ENCODE measurements around the gene PSMA1.
"Not testable (repeated sequence)": the region's sequence is repeated elsewhere in the genome, so short reads cannot be mapped to it uniquely, and the experiment has no call there.

PSMA1 gene

DNA sequence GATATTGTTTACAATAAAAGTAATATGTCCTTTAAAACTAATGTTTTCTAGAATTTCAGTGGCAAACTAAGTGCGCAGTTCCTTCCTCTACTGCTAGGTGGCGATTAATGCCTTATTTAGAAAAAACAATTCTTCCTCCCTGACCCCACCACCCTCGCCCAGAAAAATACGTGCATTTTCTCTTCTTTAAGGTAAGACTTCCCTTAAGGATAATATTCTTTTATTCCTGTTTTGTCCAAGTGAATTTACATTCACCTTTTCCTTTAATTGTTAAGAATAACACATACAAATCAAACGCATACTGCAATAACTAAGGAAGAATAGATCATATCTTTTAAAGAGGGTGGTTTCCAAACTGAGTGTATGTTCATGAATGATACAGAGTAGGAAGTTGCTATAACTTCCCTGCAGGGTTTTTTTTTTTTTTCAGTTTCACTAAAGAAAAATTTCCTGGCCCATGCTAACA is 17.0 kb upstream of the PSMA1 start:
- Histone ChIP-seq H4K20me1 (ENCODE audit: low read depth, low read length) (no peaks in the 10 kb centered on the region), H3K4me3 (ENCODE audit: insufficient read depth, low read length, poor library complexity, severe bottlenecking) (no peak overlapping the region), H3K27me3 (ENCODE audit: low read length) (no peaks in the 10 kb centered on the region), H2AFZ (ENCODE audit: low read depth, low read length, severe bottlenecking) (peak overlapping the region; percentile 86), H3K27ac (ENCODE audit: low read depth, low read length) (no peak overlapping the region), H3F3A (ENCODE audit: insufficient read depth) (no peaks in the 10 kb centered on the region), H3K4me2 (ENCODE audit: low read depth, low read length, poor library complexity, severe bottlenecking) (peak overlapping the region; percentile 42), H3K9ac (ENCODE audit: low read length) (no peak overlapping the region), H3K9me2 (replicated peaks; ENCODE audit: insufficient read depth, low read length) (no peaks in the 10 kb centered on the region), H3K79me2 (ENCODE audit: insufficient read depth, low read length) (no peaks in the 10 kb centered on the region), H3K36me3 (ENCODE audit: low read length) (no peaks in the 10 kb centered on the region), H3K9me3 (ENCODE audit: insufficient read depth, low read length) (no peaks in the 10 kb centered on the region)
- TF ChIP-seq CTCF (IDR thresholded peaks at IDR 0.05; ENCODE audit: insufficient read depth, low read length, poor library complexity, severe bottlenecking): peak; percentile 96
- no peak for TF ChIP-seq EZH2phosphoT487 (conservative IDR thresholded peaks at IDR 0.05; ENCODE audit: low read length)

DNA sequence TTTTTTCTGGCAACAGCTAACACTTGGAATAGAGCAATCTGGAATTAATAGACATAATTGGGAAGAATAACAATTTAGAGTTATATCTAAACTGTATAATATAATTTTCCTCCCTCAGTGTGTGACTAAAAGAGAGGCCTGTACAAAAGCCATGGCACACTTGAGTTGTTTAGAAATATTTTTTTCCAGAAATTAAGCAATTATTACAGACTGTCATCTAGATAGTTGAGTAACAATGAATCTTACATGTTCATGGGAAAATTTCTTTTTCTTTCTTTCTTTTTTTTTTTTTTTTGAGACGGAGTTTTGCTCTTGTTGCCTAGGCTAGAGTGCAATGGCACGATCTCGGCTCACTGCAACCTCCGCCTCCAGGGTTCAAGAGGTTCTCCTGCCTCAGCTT is 15.0 kb upstream of the PSMA1 start:
- not testable (repeated sequence) for H3K9ac ChIP-seq (ENCODE audit: low read length); H3K4me3 ChIP-seq (ENCODE audit: insufficient read depth, low read length, poor library complexity, severe bottlenecking); H3K9me2 ChIP-seq (replicated peaks; ENCODE audit: insufficient read depth, low read length); H4K20me1 ChIP-seq (ENCODE audit: low read depth, low read length); H3K9me3 ChIP-seq (ENCODE audit: insufficient read depth, low read length); H3K4me2 ChIP-seq (ENCODE audit: low read depth, low read length, poor library complexity, severe bottlenecking); H3K27me3 ChIP-seq (ENCODE audit: low read length); H3K36me3 ChIP-seq (ENCODE audit: low read length); H2AFZ ChIP-seq (ENCODE audit: low read depth, low read length, severe bottlenecking); H3K27ac ChIP-seq (ENCODE audit: low read depth, low read length); H3F3A ChIP-seq (ENCODE audit: insufficient read depth); H3K79me2 ChIP-seq (ENCODE audit: insufficient read depth, low read length)

GRCh38 chr11:14529951-14530350 is 9.8 kb upstream of the PSMA1 start:
- Histone ChIP-seq H3K9me3 (ENCODE audit: insufficient read depth, low read length) (no peaks in the 10 kb centered on the region), H3F3A (ENCODE audit: insufficient read depth) (no peaks in the 10 kb centered on the region), H3K4me3 (ENCODE audit: insufficient read depth, low read length, poor library complexity, severe bottlenecking) (no peak overlapping the region), H3K36me3 (ENCODE audit: low read length) (no peaks in the 10 kb centered on the region), H3K27me3 (ENCODE audit: low read length) (no peaks in the 10 kb centered on the region), H3K4me2 (ENCODE audit: low read depth, low read length, poor library complexity, severe bottlenecking) (no peak overlapping the region), H4K20me1 (ENCODE audit: low read depth, low read length) (no peaks in the 10 kb centered on the region), H3K9me2 (replicated peaks; ENCODE audit: insufficient read depth, low read length) (no peaks in the 10 kb centered on the region), H3K27ac (ENCODE audit: low read depth, low read length) (no peak overlapping the region), H2AFZ (ENCODE audit: low read depth, low read length, severe bottlenecking) (no peak overlapping the region), H3K79me2 (ENCODE audit: insufficient read depth, low read length) (no peaks in the 10 kb centered on the region), H3K9ac (ENCODE audit: low read length) (no peak overlapping the region)
- TF ChIP-seq CTCF (IDR thresholded peaks at IDR 0.05; ENCODE audit: insufficient read depth, low read length, poor library complexity, severe bottlenecking) (no peak), EZH2phosphoT487 (conservative IDR thresholded peaks at IDR 0.05; ENCODE audit: low read length) (no peak)

GRCh38 chr11:14529321-14529720 is 9.1 kb upstream of the PSMA1 start:
- no peak overlapping the region for H3K4me2 ChIP-seq (ENCODE audit: low read depth, low read length, poor library complexity, severe bottlenecking)
- H2AFZ ChIP-seq (ENCODE audit: low read depth, low read length, severe bottlenecking): no peak overlapping the region
- no peak overlapping the region for H3K4me3 ChIP-seq (ENCODE audit: insufficient read depth, low read length, poor library complexity, severe bottlenecking)

More at GRCh38 chr11:14529321-14529720, 9.1 kb upstream of the PSMA1 start:
- Histone ChIP-seq H4K20me1 (ENCODE audit: low read depth, low read length) (no peaks in the 10 kb centered on the region), H3F3A (ENCODE audit: insufficient read depth) (no peaks in the 10 kb centered on the region), H3K9me3 (ENCODE audit: insufficient read depth, low read length) (no peaks in the 10 kb centered on the region), H3K9me2 (replicated peaks; ENCODE audit: insufficient read depth, low read length) (no peaks in the 10 kb centered on the region), H3K9ac (ENCODE audit: low read length) (no peak overlapping the region), H3K36me3 (ENCODE audit: low read length) (no peaks in the 10 kb centered on the region), H3K27ac (ENCODE audit: low read depth, low read length) (no peak overlapping the region), H3K27me3 (ENCODE audit: low read length) (no peaks in the 10 kb centered on the region), H3K79me2 (ENCODE audit: insufficient read depth, low read length) (no peaks in the 10 kb centered on the region)
- TF ChIP-seq CTCF (IDR thresholded peaks at IDR 0.05; ENCODE audit: insufficient read depth, low read length, poor library complexity, severe bottlenecking) (no peak), EZH2phosphoT487 (conservative IDR thresholded peaks at IDR 0.05; ENCODE audit: low read length) (no peak)
